A549 (cell line): Measurements from ENCODE around the gene CNTNAP1.
"Not testable (repeated sequence)": the region's sequence is repeated elsewhere in the genome, so short reads cannot be mapped to it uniquely, and the experiment has no call there.

ENCODE experiments used
- CTCF ChIP-seq: fragments of >200 bp; sonication (Bioruptor Twin); formaldehyde crosslinking; IDR thresholded peaks from 3 replicates; pipeline ENCODE4 v1.5.1; 2016
- NR3C1 ChIP-seq: fragments of >200 bp; sonication (Bioruptor Twin); formaldehyde crosslinking; IDR thresholded peaks from 3 replicates; pipeline ENCODE4 v1.6.1; 2017
- SREBF2 ChIP-seq: fragments of 450-650 bp; IDR thresholded peaks from 2 replicates; pipeline ENCODE4 v1.6.1; 2014; ENCODE audit warnings: mild to moderate bottlenecking, moderate library complexity
- USF2 ChIP-seq: fragments of 450-650 bp; IDR thresholded peaks from 2 replicates; pipeline ENCODE4 v1.6.1; 2014; ENCODE audit warnings: antibody characterized with exemption

GRCh38 chr17:42659932-42660274 lies 22.4 kb upstream of the CNTNAP1 start:
- TF ChIP-seq NR3C1, CTCF, SREBF2, USF2: not testable (repeated sequence)
